Brain microvascular endothelial cell (primary cell): ENCODE measurements around the gene SIMC1.
A peak's percentile ranks its signal among the peaks of the same experiment; 100 is the strongest.

Experiments used
- DNase-seq: peaks from one replicate; pipeline ENCODE4 v3.0.0-alpha.2; 2020
- H3K27ac ChIP-seq: fragments of 250-450 bp; sonication (Bioruptor Pico); 2 replicates; pipeline ENCODE4 v1.5.1; 2020; ENCODE audit warnings: mild to moderate bottlenecking, moderate library complexity
- H3K27me3 ChIP-seq: fragments of 250-450 bp; sonication (Bioruptor Pico); replicated peaks from 2 replicates; pipeline ENCODE4 v1.5.1; 2020; ENCODE audit warnings: mild to moderate bottlenecking
- H3K36me3 ChIP-seq: fragments of 250-450 bp; sonication (Bioruptor Pico); replicated peaks from 2 replicates; pipeline ENCODE4 v1.5.1; 2020; ENCODE audit warnings: mild to moderate bottlenecking
- H3K4me3 ChIP-seq: 2 replicates; pipeline ENCODE4 v1.5.1; 2011; ENCODE audit warnings: low read depth, mild to moderate bottlenecking, control low read depth, low read length, moderate library complexity
- in situ Hi-C: cut with HindIII; loops from 2 replicates; pipeline ENCODE4 v1.10.0; 2017; ENCODE audit warnings: low sequenced_read_pairs, low pct_ligation_motif_present
- TF ChIP-seq, protein P1 (sequence below): IDR thresholded peaks from 2 replicates; pipeline ENCODE4 v1.5.1; 2011; ENCODE audit warnings: low read depth, mild to moderate bottlenecking, moderate library complexity, low read length, control low read depth, inconsistent platforms; ENCODE audit errors: missing control alignments

Gene SIMC1

DNA sequence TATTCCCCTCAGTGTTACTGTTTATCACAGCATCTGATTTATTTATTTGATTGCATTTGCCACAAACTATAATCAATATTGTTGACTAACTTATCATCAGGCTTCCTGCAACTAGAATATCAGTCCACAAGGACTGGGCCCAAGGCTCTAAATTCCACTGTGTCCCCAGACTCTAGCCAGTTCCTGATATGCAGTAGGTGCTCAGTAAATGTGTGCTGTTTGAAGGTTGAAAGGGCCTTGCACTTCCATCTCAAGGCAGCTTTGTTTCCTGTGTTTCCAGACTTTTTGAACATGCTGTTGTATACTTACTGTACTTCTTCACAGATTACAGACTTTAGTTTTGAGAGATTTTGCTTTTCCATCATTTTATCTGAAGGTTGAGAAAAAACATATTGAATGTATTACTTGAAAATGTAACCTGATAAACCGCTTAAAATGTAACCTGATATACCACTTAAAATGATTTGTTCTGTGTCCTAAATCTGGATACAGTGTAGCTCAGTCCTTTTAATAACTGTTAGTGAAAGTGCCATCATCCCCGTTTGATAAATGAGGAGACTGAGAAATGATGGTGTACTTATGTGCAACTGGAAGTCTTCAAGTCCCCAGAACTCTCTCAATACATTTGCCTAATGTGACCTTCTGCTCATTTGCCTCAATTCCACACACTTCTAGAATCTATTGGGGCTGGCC is 104.7 kb downstream of the SIMC1 start:
- no peaks in the 10 kb centered on the region for H3K27me3 ChIP-seq
- H3K4me3 ChIP-seq, result no peak overlapping the region
- TF ChIP-seq, protein P1, sequence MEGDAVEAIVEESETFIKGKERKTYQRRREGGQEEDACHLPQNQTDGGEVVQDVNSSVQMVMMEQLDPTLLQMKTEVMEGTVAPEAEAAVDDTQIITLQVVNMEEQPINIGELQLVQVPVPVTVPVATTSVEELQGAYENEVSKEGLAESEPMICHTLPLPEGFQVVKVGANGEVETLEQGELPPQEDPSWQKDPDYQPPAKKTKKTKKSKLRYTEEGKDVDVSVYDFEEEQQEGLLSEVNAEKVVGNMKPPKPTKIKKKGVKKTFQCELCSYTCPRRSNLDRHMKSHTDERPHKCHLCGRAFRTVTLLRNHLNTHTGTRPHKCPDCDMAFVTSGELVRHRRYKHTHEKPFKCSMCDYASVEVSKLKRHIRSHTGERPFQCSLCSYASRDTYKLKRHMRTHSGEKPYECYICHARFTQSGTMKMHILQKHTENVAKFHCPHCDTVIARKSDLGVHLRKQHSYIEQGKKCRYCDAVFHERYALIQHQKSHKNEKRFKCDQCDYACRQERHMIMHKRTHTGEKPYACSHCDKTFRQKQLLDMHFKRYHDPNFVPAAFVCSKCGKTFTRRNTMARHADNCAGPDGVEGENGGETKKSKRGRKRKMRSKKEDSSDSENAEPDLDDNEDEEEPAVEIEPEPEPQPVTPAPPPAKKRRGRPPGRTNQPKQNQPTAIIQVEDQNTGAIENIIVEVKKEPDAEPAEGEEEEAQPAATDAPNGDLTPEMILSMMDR, result no peak
- in situ Hi-C loops, result no loop called here
- no peak overlapping the region for H3K27ac ChIP-seq
- no peak for DNase-seq
- peaks cover 32% of the 10 kb centered on the region for H3K36me3 ChIP-seq

DNA sequence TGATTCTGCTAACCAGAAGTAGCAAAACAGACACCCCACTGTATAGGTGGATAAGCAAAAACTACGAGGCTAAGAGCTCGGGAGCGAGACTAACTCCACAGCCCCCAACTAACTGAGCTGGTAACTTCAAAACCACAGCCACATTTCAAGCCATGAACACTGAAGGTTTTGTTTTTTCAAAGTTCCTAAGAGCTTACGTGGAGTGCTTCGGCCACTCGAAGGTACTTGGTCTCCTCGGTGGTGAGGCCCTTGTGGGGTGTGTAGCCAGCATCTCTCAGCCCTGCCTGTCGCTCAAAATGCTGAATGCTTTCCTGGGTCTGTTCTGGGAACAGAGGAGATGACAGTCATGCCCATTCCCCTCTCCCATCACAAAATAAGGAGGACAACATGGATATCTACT is 112.2 kb downstream of the SIMC1 start:
- H3K27ac ChIP-seq, result no peak overlapping the region
- no peaks in the 10 kb centered on the region for H3K27me3 ChIP-seq
- in situ Hi-C loops, result no loop called here
- no peak for DNase-seq
- H3K4me3 ChIP-seq, result no peak overlapping the region
- TF ChIP-seq, protein P1, result no peak
- peaks cover 64% of the 10 kb centered on the region for H3K36me3 ChIP-seq

DNA sequence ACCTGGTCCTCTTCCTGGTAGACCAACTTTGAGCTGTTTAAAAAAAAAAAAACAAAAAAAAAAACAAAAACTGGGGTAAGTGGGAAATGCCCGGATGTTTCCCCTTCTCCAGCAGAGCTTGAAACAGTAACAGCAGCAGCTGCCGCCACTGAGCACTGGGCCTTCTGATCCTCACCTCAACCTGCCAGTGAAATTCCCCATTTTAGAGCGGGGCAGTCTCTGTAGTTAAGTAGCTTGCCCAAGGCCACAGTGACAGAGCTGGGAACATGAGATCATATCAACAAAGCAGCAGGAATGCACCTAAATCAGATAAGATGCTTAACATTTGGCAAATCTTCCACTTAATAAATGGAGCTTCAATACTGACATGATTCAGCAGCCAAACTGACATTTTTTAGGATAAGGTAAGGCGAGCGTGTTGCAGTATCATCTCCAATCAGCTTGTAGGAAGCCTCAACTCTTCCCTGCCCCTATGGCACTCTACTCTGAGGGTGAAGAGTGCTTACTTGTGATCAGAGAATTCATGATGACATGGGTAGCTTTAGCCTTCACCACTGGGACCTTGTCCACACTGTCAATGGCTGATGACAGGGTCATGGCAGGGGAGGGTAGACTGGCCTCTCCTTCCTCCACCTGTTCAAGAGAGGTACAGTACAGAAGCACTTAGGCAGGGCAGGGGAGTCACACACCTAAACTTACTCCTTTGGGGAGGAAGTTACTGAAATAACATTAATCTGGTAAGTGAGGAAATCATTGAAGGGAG is 114.1 kb downstream of the SIMC1 start:
- in situ Hi-C loops, result no loop called here
- Histone ChIP-seq H3K27me3 (no peaks in the 10 kb centered on the region), H3K36me3 (peaks cover 56% of the 10 kb centered on the region), H3K27ac (no peak overlapping the region), H3K4me3 (no peak overlapping the region)
- DNase-seq, result no peak
- TF ChIP-seq, protein P1, result no peak

DNA sequence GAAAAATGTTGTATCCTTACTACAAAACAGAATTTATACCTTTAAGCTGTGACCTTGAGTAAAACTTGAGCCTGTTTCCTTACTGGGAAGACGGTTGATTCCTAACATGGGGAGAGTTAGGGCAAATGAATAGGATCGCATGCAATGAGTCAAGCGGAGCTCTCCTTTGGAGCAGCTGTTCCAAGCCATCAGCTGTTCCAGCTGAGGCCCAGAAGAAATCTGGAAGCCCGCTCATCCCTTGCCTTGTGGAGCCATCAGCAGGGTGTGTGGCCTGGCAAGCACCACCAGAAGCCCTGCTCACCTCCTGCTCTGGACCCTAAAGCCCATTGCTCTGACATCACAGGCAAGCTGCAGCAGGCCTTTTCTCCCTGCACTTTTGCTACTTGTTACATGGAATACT is 115.3 kb downstream of the SIMC1 start:
- H3K36me3 ChIP-seq, result peaks cover 48% of the 10 kb centered on the region
- no peak for DNase-seq

DNA sequence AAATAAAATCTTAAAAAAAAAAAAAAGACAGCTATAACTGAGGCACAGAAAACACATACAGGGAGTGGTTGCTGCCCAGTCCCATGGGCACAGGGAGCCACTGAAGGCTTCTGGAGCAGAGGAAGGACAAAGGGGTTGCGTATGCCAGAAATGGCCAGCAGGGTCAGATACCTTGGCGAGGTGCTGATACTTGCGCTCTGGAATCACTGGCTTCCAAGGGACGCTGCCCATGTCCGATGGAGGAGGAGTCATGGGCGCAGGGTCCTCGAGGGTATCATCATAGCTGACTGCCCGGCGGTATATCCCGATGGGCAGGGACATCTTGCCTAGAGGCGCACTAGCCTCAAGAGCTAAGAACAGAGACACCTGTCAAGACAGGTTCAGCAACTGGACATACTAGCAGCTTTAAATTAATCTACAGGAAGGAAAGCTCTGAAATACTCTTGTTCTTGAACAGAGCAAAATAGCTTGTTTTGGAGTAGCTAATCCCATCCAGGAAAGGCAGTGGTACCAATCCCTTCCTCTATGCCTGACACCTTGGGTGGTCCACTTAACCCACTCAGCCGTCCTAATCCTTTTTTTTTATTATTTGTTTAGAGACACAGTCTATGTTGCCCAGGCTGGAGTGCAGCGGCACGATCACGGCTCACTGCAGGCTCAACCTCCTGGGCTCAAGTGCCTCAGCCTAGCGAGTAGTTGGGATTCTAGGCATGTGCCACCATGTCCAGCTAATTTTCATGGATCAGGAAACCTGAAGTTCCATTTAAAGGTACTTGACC is 117.4 kb downstream of the SIMC1 start:
- no peak overlapping the region for H3K4me3 ChIP-seq
- TF ChIP-seq, protein P1, result peak; percentile 11
- peaks cover 33% of the 10 kb centered on the region for H3K36me3 ChIP-seq
- H3K27me3 ChIP-seq, result no peaks in the 10 kb centered on the region
- H3K27ac ChIP-seq, result no peak overlapping the region
- DNase-seq, result no peak
- in situ Hi-C loops, result no loop called here

More for the DNA sequence above, 115.3 kb downstream of the SIMC1 start:
- Histone ChIP-seq H3K27me3 (no peaks in the 10 kb centered on the region), H3K4me3 (no peak overlapping the region), H3K27ac (no peak overlapping the region)
- TF ChIP-seq, protein P1, result no peak
- in situ Hi-C loops, result no loop called here
